Measurements from ENCODE around the gene C6orf136.
A peak's percentile ranks its signal among the peaks of the same experiment; 100 is the strongest.

C6orf136 gene

DNA sequence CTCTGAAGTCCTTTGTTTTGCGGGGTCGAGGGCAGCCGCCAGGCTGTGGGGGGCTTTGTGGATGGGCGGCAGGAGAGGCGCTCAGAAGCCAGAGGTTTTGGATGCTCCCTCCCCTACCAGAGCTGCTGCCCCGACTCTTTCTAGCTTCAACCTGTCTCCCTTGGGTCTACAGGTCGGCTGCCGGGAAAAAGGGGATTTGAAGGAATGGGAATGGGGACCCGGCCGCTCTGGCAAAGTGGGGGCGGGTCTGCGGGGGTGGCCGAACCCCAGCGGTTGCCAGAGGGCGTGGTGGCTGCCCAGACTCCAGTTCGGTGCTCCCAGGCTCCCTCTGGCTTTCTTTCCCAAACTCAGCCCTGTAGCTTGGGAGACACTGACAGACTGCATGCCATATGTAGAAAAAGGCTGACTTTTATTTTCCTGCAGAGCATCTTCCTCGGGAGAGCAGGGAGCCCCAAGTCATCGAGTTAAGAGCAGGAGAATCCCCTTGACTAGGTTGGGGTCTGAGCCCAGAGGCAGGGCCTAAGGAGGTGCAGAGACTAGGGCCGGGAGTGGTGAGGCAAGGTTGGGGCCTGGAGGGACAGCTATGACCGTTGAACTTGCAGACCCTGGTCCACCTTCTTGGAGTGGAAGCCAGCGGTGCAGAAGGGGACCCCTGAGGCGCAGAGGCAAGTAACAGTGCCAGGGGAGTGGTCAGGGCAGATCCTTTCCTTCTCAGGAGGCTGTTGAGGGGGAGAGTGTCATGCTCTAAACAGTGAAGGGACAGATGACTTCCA lies 40.9 kb downstream of the C6orf136 start:
- no peak for DNase-seq

GRCh38 chr6:30688569-30688968 lies 41.6 kb downstream of the C6orf136 start:
- DNase-seq = peak; percentile 44

DNA sequence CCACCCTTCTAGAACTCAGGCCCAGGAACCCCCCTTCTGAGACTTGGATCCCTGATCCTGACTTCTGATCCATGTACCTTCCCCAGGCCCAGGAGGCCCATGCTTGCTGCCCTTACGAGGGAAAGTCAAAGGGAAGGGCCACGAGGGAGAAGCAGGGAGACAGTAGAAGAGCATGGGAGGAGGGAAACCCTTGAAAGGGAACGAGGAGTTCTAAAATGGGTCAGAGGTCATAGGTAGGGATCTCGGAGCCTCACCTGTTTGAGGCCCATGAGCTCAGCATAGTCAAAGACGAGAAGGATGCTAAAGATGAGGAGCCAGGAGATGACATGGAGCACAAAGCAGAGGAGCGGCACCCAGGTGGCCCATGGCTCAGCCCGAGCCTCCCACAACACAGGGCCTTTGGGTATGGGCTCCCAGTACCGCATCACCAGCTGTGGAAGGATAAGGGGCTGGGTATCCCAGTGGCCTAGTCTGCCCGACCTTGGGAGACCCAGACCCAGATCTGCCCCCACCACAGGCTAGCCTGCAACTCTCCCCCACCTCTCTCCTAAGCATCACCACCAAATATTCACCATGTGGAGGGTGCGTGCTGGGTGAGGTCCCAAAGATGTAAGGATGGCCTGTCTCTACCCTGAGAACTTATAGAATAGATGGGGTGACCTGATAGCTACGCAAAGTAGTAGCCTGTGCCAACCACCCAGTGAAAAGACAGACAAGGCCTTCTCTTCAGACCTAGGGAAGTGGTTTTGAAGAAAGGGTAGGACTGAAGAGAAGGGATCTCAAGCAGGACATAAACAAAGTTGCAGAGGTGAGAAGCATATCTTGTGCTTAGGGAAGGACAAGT lies 42.3 kb downstream of the C6orf136 start:
- no peak for DNase-seq

GRCh38 chr6:30689985-30690384 lies 43.1 kb downstream of the C6orf136 start:
- DNase-seq = no peak

- DNase-seq = peak; percentile 65
These were observed 43.7 kb downstream of the C6orf136 start, which contains the start of gene NRM for GRCh38 chr6:30690403-30691207. NRM (minus strand) TSS chr6:30690984; CDS start chr6:30690974, 10 bp downstream.

DNA sequence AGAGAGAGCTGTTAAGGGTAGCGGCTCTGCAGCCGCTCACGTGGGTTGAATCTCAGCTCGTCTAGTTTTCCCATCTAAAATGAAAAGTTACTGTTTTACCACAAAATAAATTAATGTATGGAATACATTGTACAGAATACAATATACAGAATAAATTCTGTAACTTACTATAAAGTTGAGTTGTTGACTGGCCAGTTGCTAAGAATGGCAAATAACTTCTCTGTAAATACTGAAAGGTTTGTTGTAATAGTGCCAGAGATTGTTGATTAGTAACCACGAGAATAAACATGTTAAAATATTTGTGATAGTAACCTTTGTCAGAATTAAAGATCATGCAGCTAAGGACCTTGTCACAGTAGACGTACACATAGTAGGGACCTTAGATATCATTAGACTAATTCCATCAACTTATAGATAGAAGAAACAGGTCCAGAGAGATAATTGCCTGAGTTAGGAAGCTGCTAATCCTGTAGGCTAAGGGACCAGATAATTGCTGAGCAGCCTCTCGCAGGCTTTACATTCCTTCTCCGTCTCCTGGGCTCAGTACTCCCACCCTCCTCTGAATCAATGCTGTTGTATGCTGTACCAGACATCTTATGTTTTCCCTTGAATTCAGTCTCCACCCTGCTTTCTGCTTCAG lies 44.4 kb downstream of the C6orf136 start:
- DNase-seq = no peak

DNA sequence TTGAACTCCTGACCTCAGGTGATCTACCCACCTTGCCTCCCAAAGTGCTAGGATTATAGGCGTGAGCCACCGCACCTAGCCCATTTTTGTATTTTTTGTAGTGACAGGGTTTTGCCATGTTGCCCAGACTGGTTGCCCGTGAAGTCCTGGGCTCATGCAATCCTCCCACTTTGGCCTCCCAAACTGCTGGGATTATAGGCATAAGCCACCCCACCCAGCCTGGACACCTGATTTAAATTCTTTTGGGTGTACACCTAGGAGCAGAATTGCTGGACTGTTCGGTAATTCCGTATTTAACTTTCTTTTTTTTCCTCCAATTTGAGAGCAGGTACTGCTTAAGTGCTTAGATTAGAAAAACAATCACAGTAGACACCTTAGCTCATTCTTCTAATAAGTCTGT lies 49.5 kb downstream of the C6orf136 start:
- DNase-seq = no peak

DNA sequence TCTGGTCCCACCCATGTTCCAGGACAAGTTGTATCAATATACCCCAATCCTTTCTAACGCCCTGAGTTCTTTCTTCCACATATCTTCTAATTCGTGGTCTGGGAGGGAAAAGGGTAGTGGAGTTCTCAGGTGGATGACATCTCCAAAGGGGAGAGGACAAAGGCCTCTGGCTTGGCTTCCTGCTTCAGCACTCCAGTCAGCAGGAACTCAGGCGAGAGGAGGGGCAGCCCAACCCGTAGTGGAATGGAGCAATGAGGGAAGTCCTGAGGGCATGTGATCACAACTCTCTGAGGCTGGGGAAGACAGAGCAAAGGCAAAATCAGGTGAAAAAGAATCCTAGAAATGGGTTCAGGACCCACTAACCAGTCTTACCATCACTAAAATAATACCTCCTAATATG lies 53.4 kb downstream of the C6orf136 start:
- DNase-seq = peak; percentile 32
